Activated CD4-positive, alpha-beta T cell treated with anti-CD3 and anti-CD28 coated beads for 48 hours (primary cell): ENCODE results near the gene CDPF1.

Source experiments
- DNase-seq: peaks from one replicate; pipeline ENCODE4 v3.0.0-alpha.2; 2020

The CDPF1 gene, protein sequence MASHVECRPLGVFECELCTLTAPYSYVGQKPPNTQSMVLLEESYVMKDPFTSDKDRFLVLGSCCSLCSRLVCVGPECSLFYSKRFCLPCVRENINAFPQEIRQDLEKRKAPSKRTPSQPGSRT

DNA sequence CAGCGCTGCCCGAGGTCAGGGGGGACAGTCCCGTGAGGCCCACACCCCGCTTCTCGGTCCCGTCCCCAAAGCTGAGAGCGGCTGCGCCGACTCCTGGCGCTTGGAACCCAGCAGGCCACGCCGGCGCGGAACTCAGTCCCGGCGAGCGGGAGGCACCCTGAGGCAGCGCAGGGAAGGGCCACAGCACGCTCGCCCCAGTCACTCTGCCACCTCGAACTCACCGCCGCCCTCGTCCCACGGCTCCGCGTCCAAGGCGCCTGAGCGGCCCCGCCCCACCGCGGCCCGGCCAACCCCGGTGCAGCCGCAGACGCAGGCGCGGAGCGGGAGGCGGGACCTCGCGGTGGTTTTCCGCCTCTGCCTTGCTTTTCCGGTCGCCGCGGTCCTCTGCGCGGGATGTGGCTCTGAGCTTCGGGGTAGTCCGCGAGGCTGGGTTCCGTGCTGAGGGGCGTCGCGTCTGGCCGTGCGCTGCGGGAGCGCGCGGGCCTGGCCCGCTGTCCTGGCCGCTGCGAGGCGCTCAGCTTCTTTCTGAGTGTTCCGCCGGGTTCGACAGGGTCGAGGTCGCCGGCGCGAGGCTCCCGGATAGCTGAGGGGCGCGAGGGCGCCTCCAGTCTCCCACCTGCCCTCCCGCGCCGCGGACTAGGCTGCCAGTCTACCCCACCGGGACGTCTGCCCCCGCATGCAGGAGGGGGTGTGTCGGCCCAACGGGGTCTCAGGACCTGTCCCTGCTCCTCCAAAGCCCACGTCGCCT, at the start of gene CDPF1:
Gene CDPF1, minus strand, starts transcription at position 259 of the 748 bp plus-strand sequence. CDS start 2,009 bp downstream, outside the sequence.
- DNase-seq, result peak; percentile 91

DNA sequence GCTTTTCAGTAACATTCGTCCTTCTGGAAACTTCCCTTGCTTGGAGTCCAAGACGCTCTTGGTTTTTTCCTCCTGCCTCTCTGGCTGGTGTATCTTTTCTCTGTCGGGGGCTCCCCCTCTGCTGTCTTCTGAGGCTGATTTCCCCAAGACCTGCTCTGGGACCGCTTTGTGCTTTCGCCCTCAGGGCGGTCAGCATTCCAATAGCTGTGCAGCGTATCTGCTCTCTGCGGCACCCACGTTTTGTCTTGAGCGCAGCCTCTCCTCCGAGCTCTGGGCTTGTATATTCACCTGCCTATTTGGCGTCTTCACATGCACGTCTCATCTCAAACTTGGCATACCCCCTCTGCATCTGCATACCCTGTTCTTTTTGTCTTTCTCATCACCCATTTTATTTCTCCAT, 49.0 kb upstream of the CDPF1 start:
- DNase-seq, result no peak

DNA sequence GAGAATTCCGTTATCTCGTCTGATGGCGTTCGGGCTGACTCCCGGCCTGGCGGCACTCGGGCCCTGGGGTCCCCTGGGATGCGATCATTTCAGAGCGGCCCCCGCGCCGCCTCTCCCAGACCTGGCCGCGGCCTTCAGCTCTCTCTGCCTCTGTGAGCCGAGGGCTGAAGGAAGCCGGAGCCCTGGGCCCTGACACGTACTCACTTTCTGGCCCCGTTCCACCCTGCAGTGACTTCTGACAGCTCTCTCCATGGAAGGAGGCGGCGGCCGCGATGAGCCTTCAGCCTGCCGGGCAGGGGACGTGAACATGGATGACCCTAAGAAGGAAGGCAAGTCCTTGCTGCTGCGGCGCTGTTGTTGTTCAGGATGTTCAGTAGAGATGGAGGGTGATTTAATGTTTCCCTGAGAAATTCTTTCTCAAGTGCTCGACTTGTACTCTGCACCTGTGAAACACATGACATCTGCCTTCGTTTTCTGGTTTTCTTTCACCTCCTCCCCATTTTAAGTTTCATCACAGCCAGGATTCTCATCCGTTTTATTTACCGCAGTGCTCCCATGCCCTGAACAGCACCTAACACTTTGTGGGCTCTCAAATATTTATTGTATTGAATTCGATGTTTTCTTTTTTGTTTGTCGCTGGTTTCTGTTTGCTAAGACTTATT, 47.2 kb upstream of the CDPF1 start:
- peak; percentile 37 for DNase-seq

- peak; percentile 98 for DNase-seq
These were observed 46.4 kb upstream of the CDPF1 start, which contains the start of gene GTSE1 for GRCh38 chr22:46296257-46297150. TSS of gene GTSE1 (plus strand) at chr22:46296870. CDS start at chr22:46297401, 531 bp downstream.

DNA sequence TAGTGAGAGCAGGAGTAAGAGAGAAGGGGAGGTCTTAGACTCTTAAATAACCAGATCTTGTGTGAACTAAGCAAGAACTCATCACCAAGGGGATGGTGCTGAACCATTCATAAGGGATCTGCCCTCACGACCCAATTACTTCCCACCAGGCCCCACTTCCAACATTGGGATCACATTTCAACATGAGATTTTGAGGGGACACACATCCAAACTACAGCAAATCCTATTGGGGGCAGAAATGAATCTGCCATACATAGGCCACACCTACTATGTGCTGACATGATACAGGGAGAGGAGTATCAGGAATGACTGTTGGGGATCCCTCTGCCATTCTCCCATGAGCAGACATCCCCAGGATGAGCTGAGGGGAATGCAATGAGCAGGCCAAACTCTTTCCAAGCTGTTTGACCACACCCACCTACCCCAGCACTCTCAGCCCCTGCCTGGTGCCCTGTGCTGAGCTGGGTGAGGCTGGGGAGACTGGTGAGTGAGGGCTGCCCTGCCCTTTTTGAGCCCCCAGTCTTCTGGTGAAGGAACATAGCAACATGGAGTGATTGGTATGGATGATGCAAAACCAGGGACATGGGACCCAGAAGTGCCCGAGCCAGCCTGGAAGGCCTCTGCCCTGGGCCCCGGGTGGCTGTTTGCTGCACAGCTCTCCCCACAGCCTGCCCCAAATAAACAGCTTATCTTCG, 45.3 kb upstream of the CDPF1 start:
- no peak for DNase-seq

DNA sequence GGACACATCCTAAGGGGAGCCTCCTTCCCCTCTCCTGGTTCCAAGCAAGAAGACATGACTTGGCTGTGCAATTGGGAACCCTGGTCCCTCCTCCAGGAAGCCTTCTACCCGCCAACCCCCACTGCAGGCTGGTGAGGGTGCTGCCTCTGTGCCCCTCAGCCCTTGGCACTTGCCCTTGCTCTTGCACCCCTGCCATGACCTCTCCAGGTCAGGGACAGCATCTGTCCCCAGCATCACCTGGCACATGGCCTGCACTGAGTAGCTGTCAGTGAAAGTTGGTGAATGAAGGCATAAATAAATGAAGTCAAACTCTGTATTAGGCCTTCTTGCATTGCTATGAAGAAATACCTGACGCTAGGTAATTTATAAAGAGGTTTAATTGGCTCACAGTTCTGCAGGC, 44.7 kb upstream of the CDPF1 start:
- no peak for DNase-seq

DNA sequence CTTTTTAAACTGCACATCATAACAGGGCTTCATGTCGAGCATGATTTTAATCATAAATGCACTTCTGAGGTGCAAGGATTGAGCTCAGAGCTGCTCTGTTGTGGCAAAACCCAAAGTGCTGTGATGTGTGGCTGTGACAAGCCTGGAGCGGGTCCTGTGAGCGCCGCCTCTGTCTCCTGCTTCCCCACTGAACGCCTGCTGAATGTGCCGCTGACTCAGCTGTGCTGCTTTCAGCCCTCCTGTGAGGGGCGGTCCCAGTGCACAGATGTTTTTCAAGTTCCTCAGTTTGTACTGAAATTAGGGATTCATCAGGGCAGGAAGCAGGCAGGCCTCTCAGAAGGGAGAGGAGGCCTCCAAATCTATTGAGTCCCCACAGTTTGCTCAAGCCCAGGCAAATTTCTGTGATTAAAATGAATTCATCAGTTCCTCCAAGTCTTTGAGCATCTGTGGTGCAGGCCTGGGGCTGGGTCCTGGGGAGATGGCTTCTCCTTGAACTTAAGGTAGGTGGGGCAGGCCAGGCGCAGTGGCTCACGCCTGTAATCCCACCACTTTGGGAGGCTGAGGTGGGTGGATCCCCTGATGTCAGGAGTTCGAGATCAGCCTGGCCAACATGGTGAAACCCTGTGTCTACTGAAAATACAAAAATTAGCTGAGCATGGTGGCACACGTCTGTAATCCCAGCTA, 43.6 kb upstream of the CDPF1 start:
- DNase-seq, result peak; percentile 40

- DNase-seq, result no peak
These were observed 42.6 kb upstream of the CDPF1 start for GRCh38 chr22:46292732-46293131.

- DNase-seq, result no peak
These were observed 42.1 kb upstream of the CDPF1 start for GRCh38 chr22:46292173-46292572.

DNA sequence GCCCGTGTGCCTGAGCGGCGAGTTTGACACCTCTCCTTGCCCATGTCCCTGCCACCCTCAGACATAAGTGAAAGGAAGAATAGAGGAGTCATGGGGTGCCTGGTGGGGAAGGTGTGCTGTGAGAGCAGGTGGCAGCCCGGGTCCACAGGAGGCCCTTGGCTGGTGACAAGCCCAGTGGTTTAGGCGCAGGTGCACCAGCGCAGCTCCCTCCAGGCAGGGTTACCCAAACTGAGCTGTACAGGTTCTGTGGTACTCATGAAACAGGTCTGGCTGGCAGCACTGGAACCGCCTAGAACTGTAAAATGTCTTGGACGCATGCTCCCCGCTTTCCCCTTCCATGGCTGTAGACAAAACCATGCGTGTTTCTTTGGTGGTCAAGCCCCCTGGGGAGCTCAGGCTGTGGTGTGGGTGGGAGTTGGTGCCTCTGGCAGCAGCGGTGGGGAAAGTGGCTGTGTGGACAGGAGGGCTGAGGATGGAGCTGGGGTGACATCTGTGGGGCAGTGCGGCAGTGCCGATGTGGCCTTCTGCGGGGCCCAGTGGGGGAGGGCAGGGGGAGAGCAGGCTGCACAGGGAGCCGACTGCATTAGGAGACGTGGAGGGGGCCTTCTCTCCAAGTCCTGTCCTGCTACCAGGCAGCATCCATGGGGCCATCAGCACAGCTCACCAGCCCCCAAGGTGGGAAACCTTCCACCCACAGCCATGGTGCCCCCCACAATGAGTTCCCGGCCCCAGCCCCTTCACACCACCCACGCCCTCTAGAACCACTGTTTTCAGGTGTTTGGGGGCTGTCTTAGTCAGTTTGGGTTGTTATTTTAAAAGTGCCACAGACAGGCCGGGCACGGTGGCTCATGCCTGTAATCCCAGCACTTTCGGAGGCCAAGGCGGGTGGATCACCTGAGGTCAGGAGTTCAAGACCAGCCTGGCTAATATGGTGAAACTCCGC, 41.0 kb upstream of the CDPF1 start:
- DNase-seq, result no peak

DNA sequence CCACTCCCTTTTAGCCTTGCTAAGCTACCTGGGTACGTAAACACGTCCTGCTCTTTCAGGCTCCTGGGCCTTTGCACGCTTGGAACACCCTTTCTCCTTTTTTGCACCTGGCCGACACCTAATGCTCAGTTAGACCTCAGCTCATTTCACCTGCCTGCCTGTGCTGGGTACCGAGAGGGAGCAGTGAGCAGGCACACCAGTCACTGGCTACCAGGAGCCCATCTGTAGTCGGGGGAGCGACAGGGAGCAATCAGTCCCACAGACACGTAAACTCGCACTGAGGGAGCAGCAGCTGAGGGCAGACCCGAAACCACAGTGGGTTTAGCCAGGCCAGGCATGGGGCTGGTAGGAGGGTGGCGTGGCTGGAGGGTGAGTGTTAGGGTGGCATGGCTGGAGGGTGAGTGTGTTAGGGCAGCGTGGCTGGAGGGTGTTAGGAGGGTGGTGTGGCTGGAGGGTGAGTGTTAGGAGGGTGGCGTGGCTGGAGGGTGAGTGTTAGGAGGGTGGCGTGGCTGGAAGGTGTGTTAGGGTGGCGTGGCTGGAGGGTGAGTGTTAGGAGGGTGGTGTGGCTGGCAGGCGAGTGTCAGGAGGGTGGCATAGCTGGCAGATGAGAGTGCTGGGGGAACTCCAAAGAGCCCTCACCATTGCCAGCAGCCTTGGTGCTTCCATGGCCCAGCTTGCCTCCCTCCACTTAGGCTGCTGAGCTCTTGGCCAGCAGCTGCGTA, 40.2 kb upstream of the CDPF1 start:
- no peak for DNase-seq

- no peak for DNase-seq
These were observed 39.3 kb upstream of the CDPF1 start for GRCh38 chr22:46289244-46289891.

- DNase-seq, result no peak
These were observed 38.8 kb upstream of the CDPF1 start for GRCh38 chr22:46288846-46289243.

DNA sequence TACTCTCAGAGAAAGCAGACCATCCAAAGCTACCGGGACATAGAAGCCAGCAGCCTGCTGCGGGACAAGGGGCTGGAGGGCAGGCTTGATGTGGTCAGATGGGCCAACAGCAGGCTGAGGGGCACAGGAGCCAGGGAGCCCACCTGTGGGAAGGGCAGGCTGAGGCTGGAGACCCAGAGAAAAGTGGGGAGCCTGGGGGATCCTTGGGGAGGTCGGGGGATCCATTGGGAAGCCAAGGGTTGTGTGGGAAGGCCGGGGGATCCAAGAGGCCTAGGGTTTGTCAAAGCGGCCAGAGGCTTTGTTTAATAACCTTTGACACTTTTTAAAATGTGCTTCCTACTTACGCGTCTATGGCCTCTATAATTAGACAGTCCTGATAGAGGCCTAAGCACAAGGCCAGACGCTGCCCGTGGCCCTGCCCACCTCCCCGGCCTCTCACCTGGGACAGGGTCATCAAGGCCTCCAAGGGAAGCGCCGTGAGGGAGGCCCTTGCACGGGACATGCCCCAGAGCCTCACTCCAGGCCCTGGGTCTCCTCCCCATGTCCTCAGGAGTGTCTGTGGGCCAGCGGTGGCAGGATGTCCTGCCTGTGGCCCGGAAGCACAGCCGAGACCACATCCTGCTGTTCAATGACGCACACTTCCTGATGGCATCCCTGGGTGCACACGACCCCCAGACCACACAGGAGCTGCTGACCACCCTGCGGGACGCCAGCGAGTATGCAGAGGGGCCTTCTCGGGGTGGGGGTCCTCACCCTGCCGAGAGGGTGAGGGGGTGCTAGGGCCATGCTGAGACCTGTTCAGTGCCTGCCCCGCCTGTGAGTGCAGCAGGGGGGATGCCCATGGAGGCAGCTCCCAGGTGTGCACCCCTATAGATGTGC, 38.0 kb upstream of the CDPF1 start:
- peak; percentile 12 for DNase-seq

GRCh38 chr22:46286941-46287872, 37.1 kb upstream of the CDPF1 start:
- no peak for DNase-seq

- no peak for DNase-seq
These were observed 35.9 kb upstream of the CDPF1 start for GRCh38 chr22:46286006-46286405.
